Measurements from ENCODE around the gene CBFA2T3.

Gene CBFA2T3

DNA sequence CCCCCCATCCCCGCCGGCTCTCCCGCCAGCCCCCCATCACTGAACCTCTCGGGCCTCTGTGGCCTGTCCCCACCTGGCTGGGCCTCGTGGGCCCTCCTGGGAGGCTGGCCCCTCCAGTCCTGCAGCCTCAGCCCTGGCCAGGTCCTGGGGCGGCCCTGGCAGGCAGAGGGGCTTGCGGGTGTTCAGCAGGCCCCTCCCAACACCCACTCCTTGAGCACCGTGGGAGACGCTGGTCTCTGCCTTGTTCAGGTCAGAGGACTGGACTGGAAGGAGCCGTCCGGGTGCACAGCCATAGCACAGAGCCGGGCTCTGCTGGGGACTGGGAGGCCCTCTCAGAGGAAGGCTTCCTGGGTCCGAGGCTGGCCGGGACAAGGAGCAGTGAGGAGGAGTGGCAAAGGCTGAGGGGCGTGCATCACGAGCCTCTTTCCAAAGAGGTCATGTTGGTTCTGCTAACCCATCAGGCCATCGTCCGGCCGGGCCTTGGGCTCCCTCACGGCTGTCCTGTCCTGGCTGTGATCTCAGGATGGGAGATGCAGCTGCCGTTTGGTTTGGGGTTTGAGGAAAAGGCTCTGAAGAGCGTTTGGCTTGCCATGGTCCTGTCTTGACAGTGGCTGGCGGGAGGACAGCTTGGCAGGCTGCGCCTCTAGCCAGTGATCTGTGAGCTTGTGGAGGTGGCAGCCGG lies 104.2 kb downstream of the CBFA2T3 start:
- H3K4me3 ChIP-seq (ENCODE audit: insufficient read depth, low read depth, low read length), result no peak overlapping the region
- no peaks in the 10 kb centered on the region for H3K36me3 ChIP-seq (ENCODE audit: control insufficient read depth, insufficient read depth, low read length)
- 91 to 93% methylated on average over 25 of the region's 25 CpGs for WGBS, 2 experiments
- H3K27me3 ChIP-seq (ENCODE audit: control insufficient read depth, insufficient read depth, low read length, poor library complexity, severe bottlenecking), result no peaks in the 10 kb centered on the region
- no peak overlapping the region for H3K27ac ChIP-seq (ENCODE audit: insufficient read depth, low read depth, low read length, poor library complexity, severe bottlenecking)
- no peaks in the 10 kb centered on the region for H3K4me1 ChIP-seq (ENCODE audit: control insufficient read depth, insufficient read depth, low read length)
- H3K9me3 ChIP-seq (ENCODE audit: control insufficient read depth, low read length), result no peaks in the 10 kb centered on the region

GRCh38 chr16:88871730-88872416 lies 105.1 kb downstream of the CBFA2T3 start:
- 90 to 91% methylated on average over 16 to 17 of the region's 21 CpGs for WGBS, 2 experiments
- H3K27ac ChIP-seq (ENCODE audit: insufficient read depth, low read depth, low read length, poor library complexity, severe bottlenecking), result no peak overlapping the region

DNA sequence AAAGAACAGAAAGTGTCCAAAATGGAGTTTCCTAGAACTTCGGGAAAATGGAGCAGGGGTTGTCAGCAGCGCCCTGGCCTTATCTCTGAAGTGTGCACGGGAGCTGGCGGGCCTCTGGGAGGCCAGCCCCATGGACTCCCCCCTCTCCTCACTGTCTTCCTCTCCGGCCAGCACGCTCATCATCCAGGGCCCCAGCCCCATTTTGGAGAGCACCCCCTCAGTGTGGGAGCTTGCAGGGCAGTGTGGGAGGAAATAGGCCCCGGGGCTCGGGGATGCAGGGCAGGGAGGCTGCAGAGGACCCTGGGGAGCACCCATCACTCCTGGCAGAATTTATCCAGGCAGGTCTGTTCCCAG lies 105.7 kb downstream of the CBFA2T3 start:
- Histone ChIP-seq H3K4me3 (ENCODE audit: insufficient read depth, low read depth, low read length) (no peak overlapping the region), H3K4me1 (ENCODE audit: control insufficient read depth, insufficient read depth, low read length) (no peaks in the 10 kb centered on the region), H3K27ac (ENCODE audit: insufficient read depth, low read depth, low read length, poor library complexity, severe bottlenecking) (no peak overlapping the region), H3K27me3 (ENCODE audit: control insufficient read depth, insufficient read depth, low read length, poor library complexity, severe bottlenecking) (no peaks in the 10 kb centered on the region), H3K36me3 (ENCODE audit: control insufficient read depth, insufficient read depth, low read length) (no peaks in the 10 kb centered on the region), H3K9me3 (ENCODE audit: control insufficient read depth, low read length) (no peaks in the 10 kb centered on the region)
- WGBS, 2 experiments, result 89 to 91% methylated on average over 8 of the region's 8 CpGs

More at GRCh38 chr16:88871730-88872416, 105.1 kb downstream of the CBFA2T3 start:
- Histone ChIP-seq H3K36me3 (ENCODE audit: control insufficient read depth, insufficient read depth, low read length) (no peaks in the 10 kb centered on the region), H3K27me3 (ENCODE audit: control insufficient read depth, insufficient read depth, low read length, poor library complexity, severe bottlenecking) (no peaks in the 10 kb centered on the region), H3K4me3 (ENCODE audit: insufficient read depth, low read depth, low read length) (no peak overlapping the region), H3K9me3 (ENCODE audit: control insufficient read depth, low read length) (no peaks in the 10 kb centered on the region), H3K4me1 (ENCODE audit: control insufficient read depth, insufficient read depth, low read length) (no peaks in the 10 kb centered on the region)

GRCh38 chr16:88870608-88871348 lies 106.2 kb downstream of the CBFA2T3 start:
- H3K27me3 ChIP-seq (ENCODE audit: control insufficient read depth, insufficient read depth, low read length, poor library complexity, severe bottlenecking), result no peaks in the 10 kb centered on the region
- no peaks in the 10 kb centered on the region for H3K36me3 ChIP-seq (ENCODE audit: control insufficient read depth, insufficient read depth, low read length)
- WGBS, 2 experiments, result 86 to 88% methylated on average over 37 of the region's 37 CpGs
- no peaks in the 10 kb centered on the region for H3K4me1 ChIP-seq (ENCODE audit: control insufficient read depth, insufficient read depth, low read length)
- H3K9me3 ChIP-seq (ENCODE audit: control insufficient read depth, low read length), result no peaks in the 10 kb centered on the region
- H3K27ac ChIP-seq (ENCODE audit: insufficient read depth, low read depth, low read length, poor library complexity, severe bottlenecking), result no peak overlapping the region
- H3K4me3 ChIP-seq (ENCODE audit: insufficient read depth, low read depth, low read length), result no peak overlapping the region

DNA sequence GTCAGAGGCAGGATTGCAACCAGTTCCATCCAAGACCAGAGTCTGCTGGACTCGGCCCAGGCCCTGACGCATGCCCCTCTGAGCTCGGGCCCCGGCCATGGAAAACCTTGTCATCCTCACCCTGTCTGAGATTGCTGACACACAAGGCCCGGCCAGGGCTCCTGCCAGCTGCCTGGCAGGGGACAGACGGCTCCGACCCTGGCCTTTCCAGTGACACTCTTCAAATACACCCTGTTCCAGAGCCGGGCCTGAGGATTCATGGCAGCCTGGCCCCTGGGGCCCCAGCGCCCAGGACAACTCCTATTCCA lies 107.4 kb downstream of the CBFA2T3 start:
- H3K9me3 ChIP-seq (ENCODE audit: control insufficient read depth, low read length), result no peaks in the 10 kb centered on the region
- 91% methylated on average over 9 of the region's 9 CpGs for WGBS, 2 experiments
- no peaks in the 10 kb centered on the region for H3K36me3 ChIP-seq (ENCODE audit: control insufficient read depth, insufficient read depth, low read length)
- no peaks in the 10 kb centered on the region for H3K4me1 ChIP-seq (ENCODE audit: control insufficient read depth, insufficient read depth, low read length)
- H3K4me3 ChIP-seq (ENCODE audit: insufficient read depth, low read depth, low read length), result no peak overlapping the region
- no peak overlapping the region for H3K27ac ChIP-seq (ENCODE audit: insufficient read depth, low read depth, low read length, poor library complexity, severe bottlenecking)
- no peaks in the 10 kb centered on the region for H3K27me3 ChIP-seq (ENCODE audit: control insufficient read depth, insufficient read depth, low read length, poor library complexity, severe bottlenecking)

DNA sequence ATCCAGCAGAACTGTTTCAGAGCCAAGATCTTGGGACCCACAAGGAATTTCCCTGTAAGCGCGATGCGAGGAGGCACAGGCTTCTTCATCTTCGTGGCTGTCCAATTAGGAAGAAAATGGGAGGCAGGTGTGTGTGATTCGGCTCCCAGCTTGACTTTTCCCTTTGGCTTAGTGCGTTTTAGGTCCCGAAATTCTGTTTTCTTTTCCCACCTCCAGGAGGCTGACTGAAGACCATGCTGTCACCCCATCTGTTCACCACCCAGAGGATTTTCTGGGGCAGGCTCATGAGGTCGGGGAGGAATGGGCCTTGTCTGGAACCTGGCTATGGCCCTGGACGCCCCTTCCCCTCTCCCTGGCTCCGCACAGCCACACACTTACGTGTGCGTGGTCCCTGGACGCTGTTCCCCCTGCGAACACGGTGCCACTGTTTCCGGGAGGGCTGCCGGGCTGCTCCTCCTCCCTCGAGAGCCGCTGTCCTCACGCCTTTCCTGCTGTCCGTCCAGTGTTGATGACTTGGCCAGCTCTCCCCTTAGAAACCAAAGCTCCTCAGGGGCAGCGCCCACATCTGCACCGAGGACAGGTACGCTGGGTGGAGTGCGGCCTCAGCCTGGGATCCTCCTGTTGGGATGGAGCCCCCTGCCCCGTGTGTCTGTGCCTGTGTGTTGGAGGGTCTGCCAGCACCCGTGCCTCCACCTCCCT lies 107.9 kb downstream of the CBFA2T3 start:
- Histone ChIP-seq H3K4me3 (ENCODE audit: insufficient read depth, low read depth, low read length) (no peak overlapping the region), H3K27me3 (ENCODE audit: control insufficient read depth, insufficient read depth, low read length, poor library complexity, severe bottlenecking) (no peaks in the 10 kb centered on the region), H3K4me1 (ENCODE audit: control insufficient read depth, insufficient read depth, low read length) (no peaks in the 10 kb centered on the region), H3K9me3 (ENCODE audit: control insufficient read depth, low read length) (no peaks in the 10 kb centered on the region), H3K36me3 (ENCODE audit: control insufficient read depth, insufficient read depth, low read length) (no peaks in the 10 kb centered on the region), H3K27ac (ENCODE audit: insufficient read depth, low read depth, low read length, poor library complexity, severe bottlenecking) (no peak overlapping the region)
- WGBS, 2 experiments, result 91 to 93% methylated on average over 27 of the region's 27 CpGs

GRCh38 chr16:88867581-88868246 lies 109.3 kb downstream of the CBFA2T3 start:
- no peaks in the 10 kb centered on the region for H3K27me3 ChIP-seq (ENCODE audit: control insufficient read depth, insufficient read depth, low read length, poor library complexity, severe bottlenecking)
- H3K27ac ChIP-seq (ENCODE audit: insufficient read depth, low read depth, low read length, poor library complexity, severe bottlenecking), result no peak overlapping the region
- WGBS, 2 experiments, result 92 to 93% methylated on average over 24 of the region's 24 CpGs
- no peaks in the 10 kb centered on the region for H3K9me3 ChIP-seq (ENCODE audit: control insufficient read depth, low read length)
- H3K4me1 ChIP-seq (ENCODE audit: control insufficient read depth, insufficient read depth, low read length), result no peaks in the 10 kb centered on the region
- no peak overlapping the region for H3K4me3 ChIP-seq (ENCODE audit: insufficient read depth, low read depth, low read length)
- no peaks in the 10 kb centered on the region for H3K36me3 ChIP-seq (ENCODE audit: control insufficient read depth, insufficient read depth, low read length)

DNA sequence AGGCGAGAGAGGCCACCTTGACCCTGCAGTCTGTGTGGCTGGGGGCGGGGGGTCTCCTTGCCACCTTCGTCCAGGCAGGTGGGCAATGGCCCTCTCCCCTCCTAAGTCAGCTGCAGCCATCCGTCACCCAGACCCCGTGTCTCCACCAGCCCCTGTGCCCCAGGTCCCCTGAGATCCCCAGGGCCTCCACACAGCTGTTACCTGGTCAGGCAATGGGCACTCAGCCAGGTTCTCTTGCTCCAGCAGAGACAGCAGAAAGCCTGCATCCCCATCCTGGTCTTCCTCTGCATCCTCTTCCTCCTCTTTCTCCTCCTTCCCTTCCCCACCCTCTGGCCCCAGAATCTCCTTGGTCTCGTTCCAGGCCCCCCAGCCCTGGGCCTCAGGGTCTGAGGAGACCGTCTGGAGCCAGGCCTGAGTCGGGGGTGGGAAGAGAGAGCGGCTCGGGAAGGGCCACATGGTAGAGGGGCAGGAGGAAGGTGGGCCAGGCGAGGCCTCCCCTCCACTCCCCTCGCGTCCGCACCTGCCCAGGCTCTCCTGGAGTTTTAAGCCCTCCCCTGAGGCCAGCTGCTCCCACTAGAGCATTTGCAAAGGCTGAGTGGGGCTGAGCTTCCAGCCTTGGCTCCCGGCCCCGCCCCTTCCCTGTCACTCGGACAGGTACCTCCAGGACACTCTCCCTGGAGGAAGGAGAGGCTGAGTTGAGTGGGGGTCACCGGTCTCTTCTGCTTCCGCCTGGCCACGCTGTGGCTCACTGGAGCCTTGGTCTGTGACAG lies 110.7 kb downstream of the CBFA2T3 start, which contains the start of gene PABPN1L:
TSS of gene PABPN1L (minus strand) at position 510 of the 770 bp plus-strand sequence. CDS start at position 456, 54 bp downstream.
- Histone ChIP-seq H3K36me3 (ENCODE audit: control insufficient read depth, insufficient read depth, low read length) (no peaks in the 10 kb centered on the region), H3K27ac (ENCODE audit: insufficient read depth, low read depth, low read length, poor library complexity, severe bottlenecking) (no peak within 1 kb of the TSS), H3K27me3 (ENCODE audit: control insufficient read depth, insufficient read depth, low read length, poor library complexity, severe bottlenecking) (no peaks in the 10 kb centered on the region), H3K4me3 (ENCODE audit: insufficient read depth, low read depth, low read length) (no peak within 1 kb of the TSS), H3K4me1 (ENCODE audit: control insufficient read depth, insufficient read depth, low read length) (no peaks in the 10 kb centered on the region), H3K9me3 (ENCODE audit: control insufficient read depth, low read length) (no peaks in the 10 kb centered on the region)
- WGBS, 2 experiments, result 86 to 87% methylated on average over 20 of the region's 20 CpGs

GRCh38 chr16:88865742-88866141 lies 111.3 kb downstream of the CBFA2T3 start:
- 91 to 94% methylated on average over 15 of the region's 15 CpGs for WGBS, 2 experiments
- Histone ChIP-seq H3K36me3 (ENCODE audit: control insufficient read depth, insufficient read depth, low read length) (peaks cover under 1% of the 10 kb centered on the region), H3K9me3 (ENCODE audit: control insufficient read depth, low read length) (no peaks in the 10 kb centered on the region), H3K4me1 (ENCODE audit: control insufficient read depth, insufficient read depth, low read length) (no peaks in the 10 kb centered on the region), H3K27ac (ENCODE audit: insufficient read depth, low read depth, low read length, poor library complexity, severe bottlenecking) (no peak overlapping the region), H3K4me3 (ENCODE audit: insufficient read depth, low read depth, low read length) (no peak overlapping the region), H3K27me3 (ENCODE audit: control insufficient read depth, insufficient read depth, low read length, poor library complexity, severe bottlenecking) (no peaks in the 10 kb centered on the region)
